ENCODE measurements around the gene PPM1L.
"Not testable (repeated sequence)": the region's sequence is repeated elsewhere in the genome, so short reads cannot be mapped to it uniquely, and the experiment has no call there.

Gene PPM1L

GRCh38 chr3:160755776-160756304, at the start of gene PPM1L:
Gene PPM1L, plus strand, starts transcription at chr3:160756231.
- DNase-seq, result peak; percentile 50

- DNase-seq, result peak; percentile 42
Measured at GRCh38 chr3:160707187-160707794, 48.7 kb upstream of the PPM1L start.

GRCh38 chr3:160709477-160710182, 46.4 kb upstream of the PPM1L start:
- no peak for DNase-seq

- DNase-seq, result not testable (repeated sequence)
Measured at GRCh38 chr3:160713144-160713543, 42.9 kb upstream of the PPM1L start.

- no peak for DNase-seq
Measured at GRCh38 chr3:160719710-160720109, 36.3 kb upstream of the PPM1L start.

- no peak for DNase-seq
Measured at GRCh38 chr3:160720123-160720746, 35.8 kb upstream of the PPM1L start.

- DNase-seq, result no peak
Measured at GRCh38 chr3:160722331-160722730, 33.7 kb upstream of the PPM1L start.

GRCh38 chr3:160725338-160725737, 30.7 kb upstream of the PPM1L start:
- no peak for DNase-seq

GRCh38 chr3:160735826-160736225, 20.2 kb upstream of the PPM1L start:
- DNase-seq, result no peak

- peak; percentile 17 for DNase-seq
Measured at GRCh38 chr3:160738048-160738447, 18.0 kb upstream of the PPM1L start.

GRCh38 chr3:160739079-160739478, 17.0 kb upstream of the PPM1L start:
- no peak for DNase-seq

GRCh38 chr3:160746976-160747375, 9.1 kb upstream of the PPM1L start:
- no peak for DNase-seq

GRCh38 chr3:160747422-160747821, 8.6 kb upstream of the PPM1L start:
- DNase-seq, result no peak

GRCh38 chr3:160748231-160748630, 7.8 kb upstream of the PPM1L start:
- no peak for DNase-seq

GRCh38 chr3:160748787-160749186, 7.2 kb upstream of the PPM1L start:
- no peak for DNase-seq

- no peak for DNase-seq
Measured at GRCh38 chr3:160753953-160754352, 2.1 kb upstream of the PPM1L start.

- DNase-seq, result peak; percentile 33
Measured at GRCh38 chr3:160754371-160754854, 1.6 kb upstream of the PPM1L start.

GRCh38 chr3:160754855-160755747, 930 bp upstream of the PPM1L start:
- DNase-seq, result peak; percentile 89

- no peak for DNase-seq
Measured at GRCh38 chr3:160757233-160758106, 1.4 kb downstream of the PPM1L start.

GRCh38 chr3:160758929-160759577, 3.0 kb downstream of the PPM1L start:
- DNase-seq, result peak; percentile 23

- no peak for DNase-seq
Measured at GRCh38 chr3:160763073-160763472, 7.0 kb downstream of the PPM1L start.

Data from MV-4-11 (cell line).